HUES48 (cell line): Measurements from ENCODE around the gene DHDDS.

ENCODE experiments used
- H3K27ac ChIP-seq: one replicate; pipeline ENCODE4 v1.7.0; 2013; ENCODE audit warnings: low read depth, low read length, inconsistent platforms
- H3K27me3 ChIP-seq: 2 replicates; pipeline ENCODE4 v1.6.1; 2013; ENCODE audit warnings: mild to moderate bottlenecking, low read length; ENCODE audit not compliant: control insufficient read depth, insufficient read depth
- H3K36me3 ChIP-seq: 2 replicates; pipeline ENCODE4 v1.6.1; 2013; ENCODE audit warnings: low read length; ENCODE audit not compliant: control insufficient read depth, insufficient read depth
- H3K4me1 ChIP-seq: 2 replicates; pipeline ENCODE4 v1.6.1; 2013; ENCODE audit warnings: mild to moderate bottlenecking, low read length; ENCODE audit not compliant: control insufficient read depth, insufficient read depth
- H3K4me3 ChIP-seq: 2 replicates; pipeline ENCODE4 v1.5.1; 2013; ENCODE audit warnings: mild to moderate bottlenecking, low read depth, low read length
- H3K9ac ChIP-seq: 2 replicates; pipeline ENCODE4 v1.6.1; 2013; ENCODE audit warnings: mild to moderate bottlenecking, low read depth, low read length, moderate library complexity
- H3K9me3 ChIP-seq: 2 replicates; pipeline ENCODE4 v1.6.1; 2013; ENCODE audit warnings: low read length; ENCODE audit not compliant: control insufficient read depth, insufficient read depth

Gene DHDDS

GRCh38 chr1:26418865-26419349 is 13.2 kb upstream of the DHDDS start:
- H3K27me3 ChIP-seq, result no peaks in the 10 kb centered on the region
- H3K27ac ChIP-seq, result peak overlapping the region; percentile 99
- H3K9ac ChIP-seq, result peak overlapping the region; percentile 78
- H3K36me3 ChIP-seq, result peaks cover 77% of the 10 kb centered on the region
- H3K4me1 ChIP-seq, result peaks cover 68% of the 10 kb centered on the region
- H3K9me3 ChIP-seq, result no peaks in the 10 kb centered on the region
- peak overlapping the region; percentile 46 for H3K4me3 ChIP-seq

- Histone ChIP-seq H3K36me3 (peaks cover 77% of the 10 kb centered on the region), H3K9me3 (no peaks in the 10 kb centered on the region), H3K9ac (peak overlapping the region; percentile 78), H3K4me3 (peak overlapping the region; percentile 46), H3K4me1 (peaks cover 63% of the 10 kb centered on the region), H3K27ac (peak overlapping the region; percentile 99), H3K27me3 (no peaks in the 10 kb centered on the region)
These were observed 12.6 kb upstream of the DHDDS start for GRCh38 chr1:26419494-26419893.

GRCh38 chr1:26429721-26430120 is 2.4 kb upstream of the DHDDS start:
- no peaks in the 10 kb centered on the region for H3K27me3 ChIP-seq
- no peak overlapping the region for H3K9ac ChIP-seq
- H3K27ac ChIP-seq, result peak overlapping the region; percentile 91
- H3K4me1 ChIP-seq, result peaks cover 37% of the 10 kb centered on the region
- peak overlapping the region; percentile 29 for H3K4me3 ChIP-seq
- H3K9me3 ChIP-seq, result no peaks in the 10 kb centered on the region
- H3K36me3 ChIP-seq, result peaks cover 59% of the 10 kb centered on the region

GRCh38 chr1:26432793-26433192 is 672 bp downstream of the DHDDS start:
- peak overlapping the region; percentile 68 for H3K9ac ChIP-seq
- H3K27me3 ChIP-seq, result no peaks in the 10 kb centered on the region
- H3K36me3 ChIP-seq, result peaks cover 41% of the 10 kb centered on the region
- H3K4me1 ChIP-seq, result peaks cover 16% of the 10 kb centered on the region
- peak overlapping the region; percentile 92 for H3K27ac ChIP-seq
- no peaks in the 10 kb centered on the region for H3K9me3 ChIP-seq
- peak overlapping the region; percentile 92 for H3K4me3 ChIP-seq

- Histone ChIP-seq H3K9ac (no peak overlapping the region), H3K27me3 (no peaks in the 10 kb centered on the region), H3K9me3 (no peaks in the 10 kb centered on the region), H3K4me1 (peaks cover 11% of the 10 kb centered on the region), H3K4me3 (no peak overlapping the region), H3K27ac (no peak overlapping the region), H3K36me3 (peaks cover 50% of the 10 kb centered on the region)
These were observed 2.1 kb downstream of the DHDDS start for GRCh38 chr1:26434161-26434752.

GRCh38 chr1:26438041-26438440 is 5.9 kb downstream of the DHDDS start:
- Histone ChIP-seq H3K27me3 (no peaks in the 10 kb centered on the region), H3K4me3 (no peak overlapping the region), H3K36me3 (peaks cover 71% of the 10 kb centered on the region)

GRCh38 chr1:26440259-26440658 is 8.1 kb downstream of the DHDDS start:
- Histone ChIP-seq H3K9me3 (no peaks in the 10 kb centered on the region), H3K27me3 (no peaks in the 10 kb centered on the region), H3K36me3 (peaks cover 82% of the 10 kb centered on the region), H3K4me3 (no peak overlapping the region), H3K27ac (no peak overlapping the region), H3K4me1 (no peaks in the 10 kb centered on the region), H3K9ac (no peak overlapping the region)

More at GRCh38 chr1:26438041-26438440, 5.9 kb downstream of the DHDDS start:
- H3K9ac ChIP-seq, result no peak overlapping the region
- H3K4me1 ChIP-seq, result no peaks in the 10 kb centered on the region; the same call in 1 of the 2 replicates
- no peaks in the 10 kb centered on the region for H3K9me3 ChIP-seq
- H3K27ac ChIP-seq, result no peak overlapping the region

GRCh38 chr1:26449868-26450267 is 17.7 kb downstream of the DHDDS start:
- H3K27me3 ChIP-seq, result no peaks in the 10 kb centered on the region
- no peaks in the 10 kb centered on the region for H3K4me1 ChIP-seq
- H3K4me3 ChIP-seq, result no peak overlapping the region
- no peak overlapping the region for H3K9ac ChIP-seq
- H3K27ac ChIP-seq, result no peak overlapping the region
- H3K36me3 ChIP-seq, result peaks cover 75% of the 10 kb centered on the region
- H3K9me3 ChIP-seq, result no peaks in the 10 kb centered on the region

- Histone ChIP-seq H3K9me3 (no peaks in the 10 kb centered on the region), H3K4me1 (no peaks in the 10 kb centered on the region), H3K27me3 (no peaks in the 10 kb centered on the region), H3K9ac (no peak overlapping the region), H3K4me3 (no peak overlapping the region), H3K27ac (no peak overlapping the region), H3K36me3 (peaks cover 73% of the 10 kb centered on the region)
These were observed 18.8 kb downstream of the DHDDS start for GRCh38 chr1:26450908-26451307.

GRCh38 chr1:26452459-26453183 is 20.5 kb downstream of the DHDDS start:
- Histone ChIP-seq H3K9me3 (no peaks in the 10 kb centered on the region), H3K9ac (no peak overlapping the region), H3K36me3 (peaks cover 66% of the 10 kb centered on the region), H3K4me3 (no peak overlapping the region), H3K27me3 (no peaks in the 10 kb centered on the region), H3K4me1 (no peaks in the 10 kb centered on the region), H3K27ac (no peak overlapping the region)

GRCh38 chr1:26459148-26459547 is 27.0 kb downstream of the DHDDS start:
- no peak overlapping the region for H3K4me3 ChIP-seq
- no peaks in the 10 kb centered on the region for H3K9me3 ChIP-seq
- H3K27ac ChIP-seq, result no peak overlapping the region
- no peak overlapping the region for H3K9ac ChIP-seq
- peaks cover 68% of the 10 kb centered on the region for H3K36me3 ChIP-seq
- H3K4me1 ChIP-seq, result no peaks in the 10 kb centered on the region
- H3K27me3 ChIP-seq, result no peaks in the 10 kb centered on the region
